Endothelial cell of umbilical vein (primary cell): Measurements from ENCODE around the gene FANK1. TPM values are rescaled to one million over a fixed set of nuclear protein-coding genes. Genes with fewer than 3 reads are reported as not detected.

Source experiments
- BruUV-seq: library from RNA; stranded (reverse); fragments of 400-500 nt; replicated peaks from 2 replicates; lab custom pipeline; 2021; lab: Mats Ljungman, UMichigan
- CTCF ChIA-PET: fragments of 300-600, 350-600 bp; sonication (Branson Sonifier 250); formaldehyde crosslinking; loops from one replicate; lab custom pipeline; 2021; ENCODE audit warnings: antibody characterized with exemption, inconsistent platforms; lab: Charles Lee
- POLR2A ChIA-PET: fragments of 300-600, 350-600 bp; sonication (Branson Sonifier 250); formaldehyde crosslinking; loops from one replicate; lab custom pipeline; 2021; ENCODE audit warnings: antibody characterized with exemption, inconsistent platforms; lab: Charles Lee
- DNase-seq: peaks from one replicate; pipeline ENCODE4 v3.0.0-alpha.2; 2011; ENCODE audit warnings: low read depth, low spot score
- FAIRE-seq: peaks from 2 replicates; lab custom pipeline; 2011; peaks lifted over from hg19 to GRCh38; lab: Jason Lieb, UNC
- H2AFZ ChIP-seq: 2 replicates; pipeline ENCODE4 v1.6.0; 2012; ENCODE audit warnings: low read depth, low read length, control low read depth, inconsistent platforms
- H3K27ac ChIP-seq: 2 replicates; pipeline ENCODE4 v1.5.1; 2011; ENCODE audit warnings: low read depth, mild to moderate bottlenecking, control low read depth, low read length, moderate library complexity; ENCODE audit not compliant: insufficient read depth
- H3K27me3 ChIP-seq, 2 experiments: 2 replicates each; pipeline versions ENCODE4 v1.6.0 to v1.6.1; 2011; ENCODE audit warnings: low read length in 2 of 2, mixed read lengths in 1 of 2; ENCODE audit not compliant: control insufficient read depth in 2 of 2, insufficient read depth in 2 of 2
- H3K36me3 ChIP-seq, 2 experiments: 2 replicates in 1 of 2; 3 replicates in 1 of 2; pipeline ENCODE4 v1.5.1; 2011; ENCODE audit warnings: low read length in 2 of 2, mild to moderate bottlenecking in 1 of 2, moderate library complexity in 1 of 2; ENCODE audit not compliant: control insufficient read depth in 2 of 2, insufficient read depth in 2 of 2; ENCODE audit errors: extremely low read depth in 1 of 2
- H3K4me1 ChIP-seq: 3 replicates; pipeline ENCODE4 v1.5.1; 2011; ENCODE audit warnings: mild to moderate bottlenecking, low read length; ENCODE audit not compliant: control insufficient read depth, insufficient read depth; ENCODE audit errors: extremely low read depth
- H3K4me2 ChIP-seq: 2 replicates; pipeline ENCODE4 v1.6.1; 2011; ENCODE audit warnings: low read length, control low read depth, mixed read lengths; ENCODE audit not compliant: insufficient read depth
- H3K4me3 ChIP-seq, 3 experiments: fragments of 200-600 bp in 1 of 3; sonication (generic), shearing (Covaris generic) in 1 of 3; replicated peaks in 1 of 3; 2 replicates each; pipeline ENCODE4 v1.5.1; 2011 to 2016; ENCODE audit warnings: control low read depth in 3 of 3, low read length in 3 of 3, mild to moderate bottlenecking in 2 of 3, inconsistent platforms in 1 of 3, low read depth in 1 of 3, moderate library complexity in 1 of 3; ENCODE audit not compliant: insufficient read depth in 1 of 3
- H3K79me2 ChIP-seq: 2 replicates; pipeline ENCODE4 v1.6.0; 2012; ENCODE audit warnings: low read length, inconsistent platforms; ENCODE audit not compliant: control insufficient read depth, insufficient read depth
- H3K9ac ChIP-seq: replicated peaks from 2 replicates; pipeline ENCODE3; 2011; ENCODE audit warnings: low read length, control low read depth; ENCODE audit not compliant: insufficient read depth; ENCODE audit errors: extremely low read depth
- H3K9me1 ChIP-seq: replicated peaks from 3 replicates; pipeline ENCODE4 v1.6.0; 2011; ENCODE audit warnings: mild to moderate bottlenecking, low read length; ENCODE audit not compliant: control insufficient read depth, insufficient read depth; ENCODE audit errors: extremely low read depth
- H3K9me3 ChIP-seq: replicated peaks from 2 replicates; pipeline ENCODE4 v1.5.1; 2012; ENCODE audit warnings: low read length, inconsistent platforms; ENCODE audit not compliant: control insufficient read depth, insufficient read depth
- H4K20me1 ChIP-seq: replicated peaks from 2 replicates; pipeline ENCODE3; 2011; ENCODE audit warnings: mild to moderate bottlenecking, low read length; ENCODE audit not compliant: control insufficient read depth, insufficient read depth; ENCODE audit errors: extremely low read depth
- CTCF ChIP-seq, 2 donors: IDR thresholded peaks; 1 replicate in 1 of 2; 2 replicates in 1 of 2; pipeline ENCODE4 v1.5.1; 2011; ENCODE audit warnings: low read length in 2 of 2, mild to moderate bottlenecking in 2 of 2, moderate library complexity in 2 of 2, control low read depth in 1 of 2, inconsistent platforms in 1 of 2, low read depth in 1 of 2; ENCODE audit not compliant: insufficient read depth in 1 of 2; ENCODE audit errors: extremely low read depth in 1 of 2
- EZH2 ChIP-seq: IDR thresholded peaks from 2 replicates; pipeline ENCODE4 v1.6.1; 2012; ENCODE audit warnings: borderline replicate concordance, low read depth, mild to moderate bottlenecking, moderate library complexity, low read length, inconsistent platforms; ENCODE audit not compliant: severe bottlenecking
- FOS ChIP-seq: IDR thresholded peaks from 2 replicates; pipeline ENCODE4 v1.6.1; 2011; ENCODE audit warnings: mild to moderate bottlenecking, low read length, moderate library complexity, borderline replicate concordance; ENCODE audit not compliant: insufficient read depth
- GATA2 ChIP-seq: IDR thresholded peaks from 2 replicates; pipeline ENCODE4 v1.7.0; 2011; ENCODE audit warnings: low read depth, mild to moderate bottlenecking, moderate library complexity, mixed read lengths, low read length; ENCODE audit not compliant: insufficient read length, insufficient read depth
- JUN ChIP-seq: IDR thresholded peaks from 2 replicates; pipeline ENCODE4 v1.6.1; 2011; ENCODE audit warnings: borderline replicate concordance, low read depth; ENCODE audit not compliant: insufficient read length, insufficient read depth
- MAX ChIP-seq: IDR thresholded peaks from 2 replicates; pipeline ENCODE4 v1.6.1; 2011; ENCODE audit not compliant: insufficient read depth, insufficient read length
- MYC ChIP-seq: IDR thresholded peaks from one replicate; pipeline ENCODE4 v1.6.1; 2011; ENCODE audit warnings: mild to moderate bottlenecking, low read depth, low read length
- POLR2A ChIP-seq: IDR thresholded peaks from 2 replicates; pipeline ENCODE4 v1.6.1; 2012; ENCODE audit warnings: low read depth, mild to moderate bottlenecking, control low read depth, low read length
- POLR2AphosphoS5 ChIP-seq: IDR thresholded peaks from 2 replicates; pipeline ENCODE4 v1.6.1; 2012; ENCODE audit warnings: low read depth, mild to moderate bottlenecking, control low read depth, low read length, moderate library complexity; ENCODE audit not compliant: insufficient read depth
- dilution Hi-C: fragments of 300-500 bp; cut with MboI; formaldehyde crosslinking; loops from one replicate; pipeline ENCODE4 v1.15.0; 2019; ENCODE audit warnings: low sequenced_read_pairs; ENCODE audit not compliant: extremely low pct_ligation_motif_present
- intact Hi-C: fragments of 100-400 bp; cut with micrococcal nuclease; formaldehyde crosslinking; loops from one replicate; pipeline ENCODE4 v1.10.0; 2022
- polyA plus RNA-seq, 4 experiments: library from polyadenylated mRNA; depleted of rRNA in 3 of 4; stranded (reverse) in 3 of 4; unstranded in 1 of 4; fragments of >200 nt; gene quantifications; 2 replicates each; pipeline versions ENCODE4 v1.2.1 to v1.2.3, GENCODE V29; 2011 to 2012; ENCODE audit warnings: missing spikeins in 1 of 4
- total RNA-seq: library from RNA; stranded (reverse); gene quantifications from 2 replicates; pipeline ENCODE4 v1.2.3, GENCODE V29; 2021

The FANK1 gene
- total and polyA plus RNA-seq, 2 donors (not counting 3 experiments of a cell fraction or from before 2014, with no cell fraction given), result 1.6 to 1.9 TPM

- no peaks in the 10 kb centered on the region for H4K20me1 ChIP-seq
- BruUV-seq, result no TSS peak
- POLR2A ChIA-PET, result no interaction called here
These were observed 15.2 kb upstream of the FANK1 start, which contains the start of gene DHX32 for GRCh38 chr10:125881192-125881591. Gene DHX32 (minus strand): TSS chr10:125881292. CDS start chr10:125880824, 468 bp downstream.

More at GRCh38 chr10:125881192-125881591, 15.2 kb upstream of the FANK1 start, which contains the start of gene DHX32:
- intact Hi-C loops, result no loop called here
- H3K79me2 ChIP-seq, result peaks cover 3% of the 10 kb centered on the region
- peaks cover 4% of the 10 kb centered on the region for H3K4me1 ChIP-seq
- no peak within 1 kb of the TSS for H3K9ac ChIP-seq
- H3K9me3 ChIP-seq, result no peaks in the 10 kb centered on the region
- CTCF ChIA-PET, result interaction anchor here (2.0 kb wide), 1 partner anchor 12 kb away, joined by 11 read pairs; no protein-coding TSS in a partner anchor
- no peak within 1 kb of the TSS for H3K27ac ChIP-seq
- no peaks in the 10 kb centered on the region for H3K9me1 ChIP-seq
- dilution Hi-C loops, result no loop called here
- TF ChIP-seq FOS (no peak), MAX (no peak), MYC (no peak), EZH2 (no peak), POLR2A (no peak), GATA2 (no peak), POLR2AphosphoS5 (no peak), JUN (no peak), CTCF (IDR thresholded peaks at IDR 0.05; ENCODE audit: extremely low read depth in 1 of 2, insufficient read depth in 1 of 2, low read depth in 1 of 2, low read length in 2 of 2) (no peak)
- DNase-seq (no peak), FAIRE-seq (no peak)
- H3K36me3 ChIP-seq, result no peaks in the 10 kb centered on the region
- no peak within 1 kb of the TSS for H3K4me3 ChIP-seq
- no peak within 1 kb of the TSS for H2AFZ ChIP-seq
- H3K27me3 ChIP-seq, result no peaks in the 10 kb centered on the region
- H3K4me2 ChIP-seq, result no peak within 1 kb of the TSS
